Activated CD4-positive, alpha-beta T cell treated with anti-CD3 and anti-CD28 coated beads, Interleukin-2, amount 50 U/mL, for 1 hour (primary cell): ENCODE measurements around the gene GNRH2.
"Not testable (repeated sequence)": the region's sequence is repeated elsewhere in the genome, so short reads cannot be mapped to it uniquely, and the experiment has no call there.

Source experiments
- DNase-seq: peaks from one replicate; pipeline ENCODE4 v3.0.0-alpha.2; 2020

The GNRH2 gene

DNA sequence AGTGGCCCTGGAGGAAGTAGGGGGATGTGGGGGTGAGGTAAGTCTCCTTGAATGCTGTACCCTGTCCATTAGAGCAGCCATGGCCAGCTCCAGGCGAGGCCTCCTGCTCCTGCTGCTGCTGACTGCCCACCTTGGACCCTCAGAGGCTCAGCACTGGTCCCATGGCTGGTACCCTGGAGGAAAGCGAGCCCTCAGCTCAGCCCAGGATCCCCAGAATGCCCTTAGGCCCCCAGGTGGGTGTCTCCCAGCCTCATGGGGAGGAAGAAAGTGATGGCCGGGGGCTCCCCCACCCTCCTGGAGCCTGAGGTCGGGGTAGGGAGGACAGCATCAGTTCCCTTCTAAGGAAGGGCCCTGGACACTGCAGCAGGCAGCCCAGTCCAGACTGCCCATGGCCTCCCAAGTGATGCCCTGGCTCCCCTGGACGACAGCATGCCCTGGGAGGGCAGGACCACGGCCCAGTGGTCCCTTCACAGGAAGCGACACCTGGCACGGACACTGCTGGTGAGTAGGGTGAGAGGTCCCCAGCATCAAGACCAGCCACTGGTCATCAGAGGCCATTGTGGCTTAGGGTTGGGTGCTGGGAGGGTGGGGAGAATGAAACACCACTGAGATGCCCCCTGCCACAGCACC lies 1.0 kb downstream of the GNRH2 start:
- DNase-seq, result no peak

DNA sequence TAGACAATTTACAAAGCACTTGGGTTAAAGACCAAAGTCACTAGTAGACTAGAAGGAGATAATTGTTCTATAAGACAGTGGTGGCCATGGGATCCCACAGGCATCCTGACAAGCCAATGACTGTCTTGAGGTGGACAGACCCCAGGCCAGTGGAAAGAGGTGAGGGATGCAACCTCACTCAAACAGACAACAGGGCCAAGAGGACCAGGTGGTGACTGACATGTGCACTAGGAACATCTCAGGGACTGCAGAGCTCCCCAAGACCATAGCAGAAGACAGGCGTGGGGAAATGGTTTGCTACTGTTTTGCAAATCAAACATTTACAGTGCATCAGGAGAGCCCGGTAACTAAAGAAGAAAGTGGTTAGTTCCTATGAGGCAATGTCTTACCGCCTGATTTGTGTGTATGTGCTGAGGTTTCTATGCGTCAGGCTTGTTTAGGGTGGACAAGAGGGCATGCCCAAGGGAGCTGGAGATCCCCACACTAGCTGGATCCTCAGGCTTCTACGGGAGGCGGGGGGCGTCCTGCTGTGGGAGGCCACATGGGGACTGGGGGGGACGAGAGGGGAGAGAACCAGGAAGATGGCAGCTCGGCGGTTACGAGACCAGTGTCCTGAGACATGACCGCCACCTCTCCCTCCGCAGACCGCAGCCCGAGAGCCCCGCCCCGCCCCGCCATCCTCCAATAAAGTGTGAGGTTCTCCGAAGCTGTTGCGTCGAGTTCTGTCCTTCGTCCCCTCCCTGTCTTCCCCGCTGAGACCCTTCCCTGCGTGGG lies 1.8 kb downstream of the GNRH2 start:
- peak; percentile 33 for DNase-seq

DNA sequence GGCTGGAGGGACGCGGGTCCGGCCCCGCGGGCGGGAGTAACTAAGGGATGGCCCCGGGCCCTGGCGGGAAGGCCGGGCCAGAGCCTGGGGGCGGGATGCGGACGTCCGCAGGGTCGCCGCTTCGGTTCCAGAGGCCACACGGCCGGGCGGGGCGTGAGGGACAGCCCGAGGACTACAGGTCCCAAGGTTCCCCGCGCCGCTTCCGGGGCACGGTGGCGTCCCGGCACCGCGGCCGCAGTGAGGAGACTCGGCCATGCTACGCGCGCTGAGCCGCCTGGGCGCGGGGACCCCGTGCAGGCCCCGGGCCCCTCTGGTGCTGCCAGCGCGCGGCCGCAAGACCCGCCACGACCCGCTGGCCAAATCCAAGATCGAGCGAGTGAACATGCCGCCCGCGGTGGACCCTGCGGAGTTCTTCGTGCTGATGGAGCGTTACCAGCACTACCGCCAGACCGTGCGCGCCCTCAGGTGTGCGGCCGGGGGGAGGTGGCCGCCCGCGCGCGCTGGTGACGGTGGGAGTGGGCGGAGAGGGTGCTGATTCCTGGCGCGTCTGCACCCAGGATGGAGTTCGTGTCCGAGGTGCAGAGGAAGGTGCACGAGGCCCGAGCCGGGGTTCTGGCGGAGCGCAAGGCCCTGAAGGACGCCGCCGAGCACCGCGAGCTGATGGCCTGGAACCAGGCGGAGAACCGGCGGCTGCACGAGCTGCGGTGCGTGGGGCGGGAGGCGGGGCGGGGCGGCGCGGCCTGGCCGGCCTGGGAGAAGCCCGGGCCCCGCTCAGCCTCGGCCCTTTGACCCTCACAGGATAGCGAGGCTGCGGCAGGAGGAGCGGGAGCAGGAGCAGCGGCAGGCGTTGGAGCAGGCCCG lies 2.6 kb downstream of the GNRH2 start, which contains the start of gene MRPS26:
Gene MRPS26, plus strand, starts transcription at position 237 of the 861 bp plus-strand sequence. Its CDS starts 17 bp downstream, at position 254.
- DNase-seq, result peak; percentile 72

DNA sequence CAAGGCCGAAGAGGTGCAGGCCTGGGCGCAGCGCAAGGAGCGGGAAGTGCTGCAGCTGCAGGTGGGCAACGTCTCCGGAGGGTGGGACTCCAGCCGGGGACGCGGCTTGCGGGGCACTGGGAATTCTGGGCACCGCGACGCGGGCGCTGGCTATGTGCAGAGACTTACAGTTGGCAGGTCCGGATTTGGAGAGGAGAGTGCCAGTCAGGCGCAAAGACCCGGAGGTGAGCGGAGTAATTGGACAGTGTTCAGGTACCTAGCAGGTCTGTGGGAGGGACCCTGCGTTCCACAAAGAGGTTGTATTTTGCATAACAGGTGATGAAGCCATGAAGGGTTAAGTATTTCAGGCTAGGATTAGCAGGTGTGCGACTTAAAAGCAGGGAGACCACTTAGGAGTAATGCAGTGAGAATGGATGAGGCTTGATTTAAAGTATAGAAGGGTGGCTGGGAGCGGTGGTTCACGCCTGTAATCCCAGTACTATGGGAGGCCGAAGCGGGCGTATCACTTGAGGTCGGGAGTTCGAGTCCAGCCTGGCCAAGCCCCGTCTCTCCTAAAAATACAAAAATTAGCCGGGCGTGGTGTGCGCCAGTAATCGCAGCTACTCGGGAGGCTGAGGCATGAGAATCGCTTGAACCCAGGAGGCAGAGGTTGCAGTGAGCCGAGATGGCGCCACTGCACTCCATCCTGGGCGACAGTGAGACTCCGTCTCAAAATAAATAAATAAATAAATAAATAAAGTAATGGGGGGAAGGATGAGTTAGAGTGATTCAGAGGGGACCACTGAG lies 3.4 kb downstream of the GNRH2 start:
- DNase-seq, result no peak

DNA sequence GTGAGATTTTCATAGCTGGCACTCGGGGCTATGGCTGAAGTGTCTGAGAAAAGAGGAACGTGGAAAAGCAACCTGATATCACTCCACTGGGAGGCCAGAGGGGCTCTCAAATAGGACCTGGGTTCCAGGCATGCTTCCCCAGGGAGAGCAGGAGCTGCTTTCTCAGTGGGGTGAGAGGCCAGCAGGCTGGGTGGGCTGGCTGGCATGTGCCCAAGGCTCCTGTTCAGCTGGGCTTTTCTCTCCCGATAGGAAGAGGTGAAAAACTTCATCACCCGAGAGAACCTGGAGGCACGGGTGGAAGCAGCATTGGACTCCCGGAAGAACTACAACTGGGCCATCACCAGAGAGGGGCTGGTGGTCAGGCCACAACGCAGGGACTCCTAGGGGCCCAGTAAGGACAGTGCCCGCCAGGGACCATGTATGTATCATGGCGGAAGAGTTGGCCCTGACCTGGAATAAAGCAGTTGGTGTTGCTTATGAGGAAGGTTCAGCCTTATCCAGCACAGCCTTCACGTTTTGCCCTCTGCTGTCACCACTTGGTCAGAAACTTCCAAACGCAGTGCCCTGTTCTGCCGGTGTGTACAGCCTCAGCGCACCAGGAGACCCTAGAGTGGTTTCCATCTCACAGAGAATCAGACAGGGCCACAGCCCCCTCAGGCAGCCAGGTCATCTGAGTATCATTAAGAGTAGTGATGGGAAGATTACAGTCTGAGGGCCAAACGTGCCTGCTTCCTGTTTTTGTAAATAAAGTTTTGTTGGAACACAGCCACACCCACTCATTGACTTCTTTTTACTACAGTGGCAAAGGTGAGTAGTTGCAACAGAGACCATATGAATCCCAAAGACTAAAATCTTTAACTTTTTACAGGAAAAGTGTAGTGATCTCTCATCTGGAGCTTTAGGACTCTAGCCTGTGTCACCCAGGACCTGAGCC lies 4.3 kb downstream of the GNRH2 start:
- DNase-seq, result no peak

DNA sequence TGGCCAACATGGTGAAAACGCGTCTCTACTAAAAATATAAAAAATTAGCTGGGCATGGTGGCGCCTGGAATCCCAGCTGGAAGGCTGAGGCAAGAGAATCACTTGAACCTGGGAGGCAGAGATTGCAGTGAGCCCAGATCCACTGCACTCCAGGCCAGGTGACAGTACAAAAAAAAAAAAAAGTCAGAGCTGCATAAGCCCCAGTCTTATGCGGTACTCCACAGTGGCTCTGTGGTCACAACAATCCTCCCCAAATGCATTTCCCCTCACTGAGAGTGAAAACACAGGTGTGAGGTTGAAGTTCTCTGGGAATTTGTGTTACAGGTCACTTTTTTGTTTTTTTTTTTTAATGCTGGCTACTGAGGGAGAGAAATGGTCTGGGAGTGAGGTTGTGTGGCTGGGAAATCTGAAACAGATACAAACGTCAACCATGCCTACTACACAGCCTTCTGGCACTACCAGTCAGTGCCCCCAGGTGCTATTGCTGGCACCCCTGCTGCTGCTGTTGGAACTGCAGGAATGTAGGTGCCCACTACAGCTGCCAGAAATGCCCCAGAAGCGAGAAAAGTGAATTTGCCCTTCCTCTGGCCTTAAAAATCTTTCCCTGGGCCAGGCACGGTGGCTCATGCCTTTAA lies 8.1 kb downstream of the GNRH2 start:
- no peak for DNase-seq

DNA sequence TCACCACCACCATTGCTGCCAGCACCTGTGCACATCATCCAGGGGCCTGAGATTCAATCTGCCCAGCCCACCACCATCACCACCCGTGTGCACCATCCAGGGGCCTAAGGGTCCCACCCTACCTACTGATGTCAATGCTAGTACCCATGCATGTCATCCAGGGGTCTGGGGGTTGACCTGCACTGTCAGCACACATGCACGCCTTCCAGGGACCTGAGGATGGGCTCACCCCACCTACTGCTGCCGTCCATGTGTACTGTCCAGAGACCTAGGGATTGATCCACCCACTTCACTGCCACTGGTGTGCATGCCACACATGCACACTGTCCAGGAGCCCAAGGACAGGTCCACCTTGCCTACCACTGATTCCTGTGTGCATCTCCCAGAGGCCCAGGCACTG lies 16.1 kb downstream of the GNRH2 start:
- DNase-seq, result no peak

DNA sequence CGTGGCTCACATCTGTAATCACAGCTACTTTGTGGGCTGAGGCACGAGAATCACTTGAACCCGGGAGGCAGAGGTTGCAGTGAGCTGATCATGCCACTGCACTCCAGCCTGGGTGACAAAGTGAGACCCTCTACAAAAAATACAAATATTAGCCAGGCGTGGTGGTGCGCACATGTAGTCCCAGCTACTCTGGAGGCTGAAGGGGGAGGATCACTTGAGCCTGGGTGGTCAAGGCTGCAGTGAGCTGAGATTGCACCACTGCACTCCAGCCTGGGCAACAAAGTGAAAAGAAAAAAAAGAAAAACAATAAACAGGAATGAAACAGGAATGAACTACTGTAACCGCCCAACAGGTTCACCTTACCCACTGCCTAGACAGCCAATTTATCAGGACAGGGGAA lies 20.7 kb downstream of the GNRH2 start:
- DNase-seq, result not testable (repeated sequence)

DNA sequence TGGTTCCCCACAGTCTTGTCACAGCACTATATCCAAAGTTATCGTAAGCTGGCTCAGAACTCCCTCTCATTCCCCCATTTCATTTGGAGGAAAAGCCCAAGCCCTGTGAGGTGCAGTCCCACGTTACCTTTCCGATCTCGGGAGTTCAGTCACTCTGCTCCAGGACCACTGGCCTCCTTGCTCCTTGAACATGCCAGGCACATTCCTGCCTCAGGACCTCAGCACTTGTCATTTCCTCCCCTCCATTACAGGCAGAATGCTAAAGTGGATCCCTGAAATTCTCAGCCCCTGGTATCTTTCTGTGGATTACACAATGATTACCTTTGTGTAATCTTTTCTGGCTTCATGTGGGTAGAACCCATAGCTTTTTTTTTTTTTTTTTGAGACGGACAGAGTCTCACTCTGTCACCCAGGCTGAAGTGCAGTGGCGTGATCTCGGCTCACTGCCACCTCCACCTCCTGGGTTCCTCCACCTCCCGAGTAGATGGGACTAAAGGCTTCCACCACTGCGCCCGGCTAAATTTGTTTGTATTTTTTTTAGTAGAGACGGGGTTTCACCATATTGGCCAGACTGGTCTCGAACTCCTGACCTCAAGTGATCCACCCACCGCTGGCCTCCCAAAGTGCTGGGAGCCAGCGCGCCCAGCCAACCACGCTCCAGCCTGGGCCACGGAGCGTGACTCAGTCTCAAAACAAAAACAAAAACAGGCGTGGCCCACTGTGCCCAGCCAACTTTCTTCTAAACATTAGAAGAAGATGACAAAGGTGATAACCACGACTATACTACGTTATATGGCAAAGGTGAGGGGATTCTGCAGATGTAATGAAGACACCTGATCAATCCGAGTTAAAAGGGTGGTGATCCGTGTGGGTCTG lies 24.0 kb downstream of the GNRH2 start:
- no peak for DNase-seq

DNA sequence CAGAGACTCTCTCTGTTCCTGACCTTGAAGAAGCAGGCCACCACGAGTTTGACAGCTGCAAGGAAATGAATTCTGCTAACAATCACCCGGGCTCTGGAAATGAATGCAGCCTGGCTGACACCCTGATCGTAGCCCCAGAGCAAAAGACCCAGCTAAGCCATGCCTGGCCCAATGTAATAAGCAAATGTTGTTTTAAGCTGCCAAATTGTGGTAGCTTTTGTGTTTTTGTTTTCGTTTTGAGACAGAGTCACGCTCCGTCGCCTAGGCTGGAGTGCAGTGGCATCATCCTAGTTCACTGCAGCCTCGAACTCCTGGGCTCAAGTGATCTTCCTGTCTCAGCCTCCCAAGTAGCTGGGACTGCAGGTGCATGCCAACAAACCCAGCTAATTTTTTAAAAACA lies 24.7 kb downstream of the GNRH2 start:
- DNase-seq, result no peak

DNA sequence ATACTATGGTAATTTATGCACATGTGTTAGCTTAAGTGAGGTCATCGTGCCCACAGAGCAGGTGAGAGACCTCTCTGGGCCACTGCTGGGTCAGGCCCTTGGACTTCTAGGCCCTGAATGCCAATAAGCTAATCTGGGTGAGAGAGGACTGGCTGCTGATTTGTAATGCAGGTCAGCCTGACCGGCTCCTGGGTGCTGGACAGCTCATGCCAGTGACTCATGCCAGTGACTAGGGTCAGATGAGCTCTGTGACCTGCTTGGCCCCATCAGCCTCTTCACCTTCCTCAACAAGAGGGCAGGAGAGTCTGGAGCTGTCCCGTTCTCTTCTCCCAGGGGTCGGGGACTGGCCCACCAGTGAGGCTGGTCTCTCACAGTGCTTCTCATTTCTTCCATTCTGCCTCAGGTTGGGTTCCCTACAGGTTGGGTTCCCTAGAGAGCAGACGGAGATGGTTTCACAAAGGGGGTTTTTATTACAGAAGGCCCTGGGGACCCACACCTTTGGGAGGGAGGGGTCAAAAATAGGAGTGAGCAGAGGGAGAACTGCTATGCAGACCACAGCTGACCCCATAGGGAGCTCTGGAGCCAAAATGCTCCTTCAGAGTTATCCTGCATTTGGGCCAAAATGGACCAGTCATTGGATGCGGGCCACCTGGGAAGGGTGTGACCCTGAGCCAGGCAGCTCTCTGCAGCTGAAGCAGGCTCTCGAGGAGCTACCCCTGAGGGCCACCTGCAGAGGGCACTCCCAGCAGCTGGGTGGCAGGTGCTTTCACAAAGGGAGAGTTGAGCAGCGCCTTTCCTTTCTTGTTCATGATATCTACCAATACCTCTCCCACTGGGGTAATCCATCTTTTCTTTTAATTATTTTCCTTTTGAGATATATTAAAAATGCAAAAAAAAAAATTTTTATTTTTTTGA lies 25.8 kb downstream of the GNRH2 start:
- peak; percentile 40 for DNase-seq

DNA sequence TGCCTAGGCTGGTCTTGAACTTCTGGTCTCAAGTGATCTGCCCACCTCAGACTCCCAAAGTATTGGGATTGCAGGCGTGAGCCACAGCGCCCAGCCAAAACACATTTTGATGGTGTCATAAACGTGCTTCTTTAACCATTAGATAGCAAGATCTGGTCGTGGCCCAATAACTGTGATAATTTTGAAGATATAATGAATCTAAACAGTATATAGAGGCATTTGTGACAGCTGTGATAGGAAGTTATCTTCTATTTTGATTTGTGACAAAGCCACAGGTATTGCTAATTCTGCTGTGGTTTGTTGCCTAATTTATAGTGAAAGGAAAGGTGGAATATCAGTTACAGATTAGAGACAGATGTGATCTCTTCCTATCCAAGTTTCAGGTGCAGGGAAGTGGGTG lies 27.3 kb downstream of the GNRH2 start:
- no peak for DNase-seq

DNA sequence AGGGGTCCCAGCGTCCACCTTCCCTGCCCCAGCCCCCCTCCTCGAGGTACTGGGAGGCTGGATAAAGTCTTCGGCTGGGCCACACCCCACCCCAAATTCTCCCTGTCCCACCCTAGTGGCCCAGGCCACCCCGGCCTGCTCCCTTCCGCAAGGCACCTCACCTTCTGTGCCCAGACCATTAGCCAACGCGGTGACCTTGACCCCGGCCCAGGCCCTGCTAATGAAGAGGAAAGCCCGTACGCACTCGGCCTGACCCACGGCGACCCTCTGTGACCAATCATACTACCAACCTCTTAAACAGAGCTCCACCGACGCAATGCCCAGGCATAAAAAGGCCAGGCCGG lies 27.8 kb downstream of the GNRH2 start:
- no peak for DNase-seq

DNA sequence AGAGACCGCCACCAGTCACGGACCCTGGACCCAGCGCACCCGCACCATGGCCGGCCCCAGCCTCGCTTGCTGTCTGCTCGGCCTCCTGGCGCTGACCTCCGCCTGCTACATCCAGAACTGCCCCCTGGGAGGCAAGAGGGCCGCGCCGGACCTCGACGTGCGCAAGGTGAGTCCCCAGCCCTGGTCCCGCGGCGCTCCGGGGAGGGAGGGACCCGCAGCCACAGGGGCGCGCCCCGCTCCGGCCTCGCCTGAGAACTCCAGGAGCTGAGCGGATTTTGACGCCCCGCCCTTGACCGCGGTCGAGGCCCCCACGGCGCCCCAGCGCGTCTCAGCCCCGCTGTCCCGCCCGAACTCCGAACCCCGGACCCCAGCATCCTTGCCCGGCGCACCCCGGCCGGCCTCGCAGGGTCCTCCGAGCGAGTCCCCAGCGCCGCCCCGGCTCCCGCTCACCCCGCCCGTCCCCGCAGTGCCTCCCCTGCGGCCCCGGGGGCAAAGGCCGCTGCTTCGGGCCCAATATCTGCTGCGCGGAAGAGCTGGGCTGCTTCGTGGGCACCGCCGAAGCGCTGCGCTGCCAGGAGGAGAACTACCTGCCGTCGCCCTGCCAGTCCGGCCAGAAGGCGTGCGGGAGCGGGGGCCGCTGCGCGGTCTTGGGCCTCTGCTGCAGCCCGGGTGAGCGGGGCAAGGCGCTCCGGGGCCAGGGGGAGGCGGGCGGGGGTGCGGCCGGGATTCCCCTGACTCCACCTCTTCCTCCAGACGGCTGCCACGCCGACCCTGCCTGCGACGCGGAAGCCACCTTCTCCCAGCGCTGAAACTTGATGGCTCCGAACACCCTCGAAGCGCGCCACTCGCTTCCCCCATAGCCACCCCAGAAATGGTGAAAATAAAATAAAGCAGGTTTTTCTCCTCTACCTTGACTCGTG lies 28.4 kb downstream of the GNRH2 start, which contains the start of gene OXT:
Gene OXT, plus strand, starts transcription at position 11 of the 920 bp plus-strand sequence. Its CDS starts 36 bp downstream, at position 47.
- peak; percentile 78 for DNase-seq

DNA sequence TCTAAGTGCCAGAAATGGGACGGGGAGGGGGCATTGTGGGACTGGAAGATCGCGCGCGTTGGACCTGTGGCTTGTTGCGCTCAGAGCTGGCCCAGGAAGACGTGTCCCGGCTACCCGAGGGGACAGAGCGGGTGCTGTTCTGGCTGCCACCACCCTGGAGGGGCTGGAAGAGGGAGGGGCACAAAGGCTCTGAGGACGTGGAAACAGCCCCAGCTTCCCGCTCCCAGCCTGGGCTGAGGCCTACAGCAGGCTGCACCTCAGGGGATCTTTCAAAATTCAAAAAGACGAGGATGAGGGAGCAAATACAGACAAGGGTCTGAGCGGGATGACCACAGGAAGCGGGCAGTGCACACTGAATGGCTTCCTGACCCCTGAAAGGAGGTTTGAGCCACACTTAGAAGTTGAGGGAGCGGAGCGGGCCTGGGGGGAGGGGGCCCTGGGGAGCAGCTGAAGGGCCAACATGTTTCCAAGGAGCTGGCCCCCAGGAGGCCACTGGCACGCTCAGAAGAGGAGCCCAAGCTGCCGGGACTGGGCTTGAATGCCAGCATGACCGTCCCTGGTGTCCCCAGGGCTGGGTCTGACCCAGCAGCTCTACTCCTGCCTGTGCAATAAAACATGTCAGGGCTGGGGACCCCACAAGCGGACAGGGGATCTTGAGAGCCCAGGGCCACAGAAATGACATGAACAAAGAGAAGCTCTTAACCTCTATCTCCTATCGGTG lies 29.3 kb downstream of the GNRH2 start:
- no peak for DNase-seq

DNA sequence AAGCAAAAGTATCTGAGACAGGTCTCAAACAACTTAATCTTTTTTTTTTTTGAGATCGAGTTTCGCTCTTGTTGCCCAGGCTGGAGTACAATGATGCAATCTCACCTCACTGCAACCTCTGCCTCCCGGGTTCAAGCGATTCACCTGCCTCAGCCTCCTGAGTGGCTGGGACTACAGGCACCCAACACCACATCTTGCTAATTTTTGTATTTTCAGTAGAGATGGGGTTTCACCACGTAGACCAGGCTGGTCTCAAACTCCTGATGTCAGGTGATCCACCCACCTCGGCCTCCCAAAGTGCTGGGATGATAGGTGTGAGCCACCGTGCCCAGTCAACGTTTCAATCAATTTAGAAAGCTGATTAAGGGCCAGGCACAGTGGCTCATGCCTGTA lies 29.8 kb downstream of the GNRH2 start:
- DNase-seq, result not testable (repeated sequence)

DNA sequence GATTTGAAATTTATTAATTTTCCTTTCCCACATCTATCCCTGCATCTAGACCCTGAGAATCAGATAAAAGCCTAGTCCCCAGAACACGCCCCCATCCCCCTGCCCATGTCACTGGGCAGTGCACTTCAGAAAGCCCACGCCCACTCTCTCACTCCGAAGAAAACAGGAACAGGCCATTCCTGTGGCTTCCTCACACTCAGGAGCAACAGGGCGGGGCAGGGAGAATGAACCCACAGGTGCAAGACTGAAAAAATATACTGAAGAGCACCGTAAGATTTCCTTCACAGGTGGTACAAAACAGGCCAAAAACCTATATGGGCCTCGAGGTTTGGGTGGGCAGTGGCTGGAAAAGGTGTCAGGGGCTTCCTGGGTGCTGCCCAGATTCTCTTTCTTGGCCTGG lies 31.4 kb downstream of the GNRH2 start:
- DNase-seq, result no peak
